ENCODE measurements around the gene ECI1. TPM values are rescaled to one million over a fixed set of nuclear protein-coding genes. Genes with fewer than 3 reads are reported as not detected.

The ECI1 gene
- total RNA-seq, 1 experiment from 2014 or later, result 95.4 TPM

- Histone ChIP-seq H2BK15ac (ENCODE audit: low read depth, low read length) (no peak overlapping the region), H3K27ac (ENCODE audit: insufficient read length, low read depth, low read length) (no peak overlapping the region), H2BK5ac (ENCODE audit: insufficient read length, low read length) (no peak overlapping the region), H2AFZ (ENCODE audit: low read length) (no peak overlapping the region), H2BK12ac (ENCODE audit: insufficient read length, low read depth, low read length) (no peak overlapping the region), H3K4ac (ENCODE audit: low read depth, low read length) (no peak overlapping the region), H2BK120ac (ENCODE audit: low read depth, low read length, poor library complexity, severe bottlenecking) (no peak overlapping the region), H3K14ac (ENCODE audit: insufficient read depth, low read length) (no peak overlapping the region), H3K18ac (ENCODE audit: insufficient read length, low read depth, low read length) (no peak overlapping the region), H2AK5ac (ENCODE audit: insufficient read length, low read length) (no peak overlapping the region), H4K8ac (replicated peaks; ENCODE audit: insufficient read length, low read depth, low read length) (no peak overlapping the region), H4K20me1 (ENCODE audit: control insufficient read depth, insufficient read depth, insufficient read length) (no peaks in the 10 kb centered on the region), H3T11ph (ENCODE audit: low read length) (no peak overlapping the region), H3K79me1 (ENCODE audit: insufficient read depth, low read depth, low read length, poor library complexity, severe bottlenecking) (no peaks in the 10 kb centered on the region), H3K79me2 (ENCODE audit: insufficient read depth, low read length) (no peaks in the 10 kb centered on the region), H3K27me3 (ENCODE audit: insufficient read depth, low read length) (peaks cover 8% of the 10 kb centered on the region; the same call in 1 of the 2 replicates), H3K4me1 (ENCODE audit: insufficient read depth, low read length) (no peaks in the 10 kb centered on the region), H2BK20ac (ENCODE audit: low read depth, low read length, poor library complexity, severe bottlenecking) (no peak overlapping the region), H3K23ac (ENCODE audit: insufficient read length, low read depth, low read length) (no peak overlapping the region), H4K5ac (ENCODE audit: insufficient read length, low read depth, low read length) (no peak overlapping the region), H3K9me3 (ENCODE audit: control insufficient read depth, low read depth, low read length) (no peaks in the 10 kb centered on the region), H3K4me2 (ENCODE audit: insufficient read depth, insufficient read length, low read length) (peak overlapping the region; percentile 42), H3K9ac (ENCODE audit: extremely low read depth, insufficient read length, low read length) (no peak overlapping the region), H3K23me2 (ENCODE audit: insufficient read length, low read depth, low read length, poor library complexity, severe bottlenecking) (peaks cover 7% of the 10 kb centered on the region), H4K91ac (ENCODE audit: insufficient read length, low read depth, low read length) (no peak overlapping the region), H3K56ac (ENCODE audit: insufficient read length, low read depth, low read length) (no peak overlapping the region)
- Mint-ChIP-seq H3K27ac (peak overlapping the region in 1 of 3 experiments; percentile 91; a peak in 2 of 7 replicates), H3K4me1 (peaks cover 4 to 6% of the 10 kb centered on the region in 2 experiments; a peak in 1 of 4 replicates), H3K4me3 (peak overlapping the region; percentile 58 to 83), H3K9me3 (no peaks in the 10 kb centered on the region), H3K27me3 (ENCODE audit: low read depth) (peaks cover 31% of the 10 kb centered on the region), H3K36me3 (ENCODE audit: insufficient read depth in 1 of 3, low read depth in 3 of 3) (no peaks in the 10 kb centered on the region)
- no CpG with 5 or more reads among the region's 10 CpGs for WGBS (ENCODE audit: extremely low coverage, insufficient read length, low lambda C conversion rate)
- DNase-seq, result peak; percentile 86
- TF ChIP-seq CTCF (conservative IDR thresholded peaks at IDR 0.05), result peak; percentile 79
Measured at GRCh38 chr16:2194852-2195321, 56.5 kb downstream of the ECI1 start.
